ENCODE measurements around the gene CENPU. TPM values are rescaled to one million over a fixed set of nuclear protein-coding genes. Genes with fewer than 3 reads are reported as not detected.

CENPU gene
- total RNA-seq, 2 donors from 2014 or later: 5.8 to 11.8 TPM

DNA sequence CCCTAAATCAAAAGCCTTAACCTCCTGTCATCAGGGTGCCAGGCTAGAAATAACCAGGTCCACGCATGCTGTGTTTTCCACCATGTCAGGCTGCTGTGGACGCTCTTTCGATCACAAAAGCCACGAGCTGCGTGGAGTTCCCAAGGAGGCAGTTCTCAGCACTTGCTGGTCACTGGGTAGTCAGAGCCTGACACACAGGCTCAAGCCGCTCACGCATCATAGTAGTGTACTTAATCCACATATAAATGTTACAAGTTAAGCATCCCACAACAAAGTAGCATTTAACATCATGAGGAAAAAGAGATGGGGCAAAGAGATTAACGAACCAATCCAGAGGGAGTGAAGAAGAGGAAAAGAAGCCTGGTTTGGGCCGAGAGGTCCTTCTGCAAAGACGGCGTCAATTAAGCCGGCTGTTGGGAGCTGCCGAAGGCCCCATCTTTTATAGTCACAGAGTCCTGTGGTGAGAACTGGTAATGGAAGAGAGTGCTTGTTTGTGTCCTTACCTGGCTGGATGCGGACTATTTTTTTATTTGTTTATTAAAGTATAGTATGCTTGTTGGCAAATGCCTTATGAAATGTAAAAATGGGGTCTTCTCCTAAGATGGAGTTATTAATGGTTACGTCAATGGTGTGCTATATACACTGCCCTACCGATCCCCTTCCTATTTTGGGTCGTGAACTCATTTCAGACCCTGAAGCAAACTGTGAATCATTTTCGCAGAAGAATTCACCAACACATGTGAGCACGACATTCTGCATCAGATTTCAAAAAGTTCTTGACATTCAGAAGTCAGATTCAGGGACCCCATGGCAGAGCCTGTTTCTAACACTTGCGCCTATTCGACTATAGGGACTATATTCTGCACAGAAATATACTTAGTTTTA, 83.7 kb downstream of the CENPU start:
- ATAC-seq (peak; percentile 16), DNase-seq (peak in 1 of 2 donors; percentile 52)
- intact Hi-C loops (cut with DNase I, micrococcal nuclease): loop anchor here in 1 of 2 donors (10.0 kb wide), 1 partner anchor 75 kb away; no protein-coding TSS in a partner anchor

DNA sequence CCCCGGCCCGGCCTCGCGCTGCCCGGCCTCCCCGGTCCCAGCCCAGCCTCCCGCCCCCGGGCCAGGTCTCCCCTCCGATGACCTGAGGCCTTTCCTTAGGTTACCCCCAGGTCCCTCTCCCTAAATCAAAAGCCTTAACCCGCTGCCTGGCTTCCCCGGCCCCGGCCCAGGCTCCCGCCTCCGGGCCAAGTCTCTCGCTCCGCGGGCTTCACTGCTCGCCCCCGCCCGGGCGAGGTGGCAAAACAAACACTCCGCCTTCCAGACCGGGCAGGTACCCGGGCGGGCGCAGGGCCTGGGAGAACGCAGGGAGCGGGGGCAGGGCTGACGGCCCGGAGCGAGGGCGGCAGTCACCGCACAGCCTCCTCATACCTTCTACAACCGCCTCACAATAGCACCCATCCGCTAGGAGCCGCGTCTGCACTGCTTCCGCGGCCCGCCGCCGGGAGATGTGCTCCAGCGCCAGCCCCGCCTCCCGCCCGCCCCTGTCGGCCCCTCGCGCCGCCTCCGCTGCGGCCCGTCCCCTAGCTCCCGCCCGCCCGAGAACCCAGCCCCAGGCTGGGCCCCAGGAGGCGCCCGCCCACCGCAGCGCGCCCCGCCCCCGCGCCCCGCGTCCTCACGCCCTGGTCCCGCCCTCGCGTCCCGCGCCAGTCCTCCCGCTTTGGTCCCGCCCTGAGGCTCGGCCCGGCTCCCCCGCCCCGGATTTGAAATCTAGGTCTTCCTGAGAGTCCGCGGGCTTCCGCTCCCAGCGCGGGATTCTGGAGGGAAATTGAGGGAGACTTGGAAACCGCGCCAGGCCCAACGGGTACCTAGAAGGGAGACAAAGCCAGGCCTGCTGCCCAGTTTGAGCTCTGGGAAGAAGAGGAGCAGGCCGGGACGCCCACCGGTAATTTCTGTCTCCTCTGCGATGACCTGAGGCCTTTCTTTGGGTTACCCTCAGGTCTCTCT, 84.6 kb downstream of the CENPU start, which contains the start of the genes CASP3 and PRIMPOL:
Gene CASP3 (minus strand): TSS at position 422 of the 945 bp plus-strand sequence. CDS start 10,994 bp downstream, outside the sequence.
Gene PRIMPOL (plus strand): TSS at position 713 of the 945 bp plus-strand sequence. CDS start 7,403 bp downstream, outside the sequence.
- intact Hi-C loops (cut with DNase I, micrococcal nuclease): loop anchor here in 1 of 2 donors (10.0 kb wide), 1 partner anchor 76 kb away; no protein-coding TSS in a partner anchor
- DNase-seq (peak; percentile 96 to 98), ATAC-seq (peak; percentile 87)

DNA sequence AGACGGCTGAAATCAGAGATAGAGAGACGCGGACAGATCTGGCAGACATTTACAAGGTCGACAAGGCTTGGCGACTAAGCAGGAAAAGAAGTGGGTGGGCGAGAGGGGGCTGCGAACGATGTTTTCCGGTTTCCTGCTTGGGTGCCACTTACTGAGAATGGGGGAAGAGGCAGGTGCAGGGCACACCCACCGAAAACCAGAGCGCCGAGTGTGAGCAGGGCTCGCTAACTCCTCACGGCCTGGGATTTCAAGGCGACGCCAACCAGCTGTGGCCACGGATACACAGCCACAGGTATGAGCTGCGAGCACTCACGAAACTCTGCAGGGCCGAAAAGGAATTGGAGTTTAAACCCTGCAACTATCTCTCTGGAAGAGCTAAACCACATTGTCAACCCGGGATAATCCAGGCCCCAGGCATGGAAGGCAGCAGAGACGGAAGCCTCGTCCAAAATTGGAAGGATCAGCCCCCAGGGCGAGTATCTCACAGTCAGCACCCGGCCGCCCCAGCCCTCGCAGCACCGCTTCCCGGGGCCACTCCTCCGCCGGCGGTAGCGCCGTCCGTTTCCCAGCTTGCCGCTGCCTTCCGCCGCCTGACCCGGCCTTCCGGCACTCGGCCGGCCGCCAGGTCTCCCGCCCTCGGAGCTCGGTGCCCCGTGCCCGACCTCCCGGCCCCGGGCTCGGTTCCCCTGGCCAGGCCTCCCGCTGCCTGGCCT, 85.4 kb downstream of the CENPU start:
- ATAC-seq: peak; percentile 43
- DNase-seq: peak; percentile 62 to 74
- intact Hi-C loops (cut with DNase I, micrococcal nuclease): loop anchor here in 1 of 2 donors (10.0 kb wide), 1 partner anchor 76 kb away; no protein-coding TSS in a partner anchor

DNA sequence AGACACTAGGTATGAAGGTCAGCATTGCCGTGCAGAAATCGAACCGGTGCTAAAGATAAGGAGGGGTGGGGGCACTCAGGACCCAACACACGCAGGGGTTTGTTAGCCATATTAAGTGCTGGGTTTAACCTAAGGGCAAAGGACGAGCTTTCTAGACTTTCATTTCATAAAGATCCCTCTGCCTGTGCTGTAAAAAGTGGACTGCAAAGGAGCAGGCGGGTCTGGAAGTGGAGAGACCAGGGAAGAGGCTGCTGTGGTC, 85.9 kb downstream of the CENPU start:
- DNase-seq (no peak), ATAC-seq (no peak)
- intact Hi-C loops (cut with DNase I, micrococcal nuclease): loop anchor here in 1 of 2 donors (10.0 kb wide), 1 partner anchor 77 kb away; no protein-coding TSS in a partner anchor

DNA sequence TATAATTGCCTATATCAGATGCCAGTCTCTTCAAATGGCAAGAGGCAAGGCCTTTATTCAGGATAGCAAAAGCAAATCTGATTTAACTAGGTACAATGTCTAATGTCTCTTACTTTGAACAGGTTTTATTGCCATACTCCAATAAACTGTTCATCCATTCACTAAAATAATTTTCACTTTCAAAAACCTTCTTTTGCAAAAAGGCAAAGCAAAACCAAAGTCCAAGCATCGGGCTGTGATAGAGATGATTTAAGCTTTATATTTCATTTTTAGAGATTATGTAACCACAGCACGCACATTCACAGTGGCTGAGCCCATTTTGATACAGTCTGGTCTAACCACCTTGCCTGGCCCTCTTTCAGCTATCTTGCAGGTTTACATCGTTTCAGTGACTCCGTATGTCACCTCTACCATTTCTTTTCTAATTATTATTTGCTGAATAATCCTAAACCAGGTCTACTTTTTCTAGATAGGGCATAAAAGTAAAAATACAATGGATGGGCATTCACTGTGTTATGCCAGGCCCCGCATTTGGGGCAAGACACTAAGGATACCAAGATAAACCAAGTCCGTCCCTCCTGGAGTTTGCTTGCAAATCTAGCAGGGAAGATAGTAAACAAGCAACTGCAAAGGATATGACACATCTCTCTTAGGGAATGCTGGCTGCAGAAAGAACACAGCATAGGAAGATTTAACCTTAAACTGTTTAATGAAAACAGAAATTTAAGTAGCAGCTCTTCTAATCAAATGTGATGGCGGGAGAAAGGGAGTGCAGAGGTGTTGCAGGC, 86.4 kb downstream of the CENPU start:
- intact Hi-C loops (cut with DNase I, micrococcal nuclease): loop anchor here in 1 of 2 donors (10.0 kb wide), 1 partner anchor 77 kb away; no protein-coding TSS in a partner anchor
- DNase-seq (no peak), ATAC-seq (peak; percentile 20)

DNA sequence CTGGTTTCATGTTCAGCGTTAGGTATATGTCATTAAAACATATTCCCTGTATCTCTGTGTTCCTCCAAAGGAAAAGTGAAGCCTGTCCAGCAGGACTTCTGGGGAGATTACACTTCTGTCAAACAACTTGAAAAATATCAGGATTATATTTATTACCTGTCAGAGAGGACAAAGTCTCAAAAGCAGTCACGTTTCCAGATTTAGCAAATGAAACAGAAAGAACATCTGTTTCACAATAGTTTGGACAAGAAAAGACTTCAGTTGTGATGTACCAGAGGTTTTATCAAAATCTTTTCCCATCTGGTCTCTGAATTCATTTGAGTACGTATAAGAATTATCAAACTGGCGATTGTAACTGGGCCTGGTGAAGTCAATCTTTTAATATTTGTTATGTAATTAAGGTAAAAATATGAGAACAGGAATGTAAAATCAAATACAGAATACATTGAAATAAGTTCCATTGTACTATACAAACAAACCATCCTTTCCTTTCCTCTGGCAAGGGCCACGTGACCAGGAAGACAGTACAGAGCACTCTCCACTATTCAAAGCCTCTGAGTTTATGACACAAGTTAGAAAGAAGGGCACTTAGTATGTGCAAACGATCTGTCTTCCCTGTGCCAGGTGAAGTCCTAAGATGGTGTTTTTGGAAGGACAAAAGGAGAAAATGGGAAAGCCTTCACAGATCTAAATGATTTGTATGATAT, 87.8 kb downstream of the CENPU start:
- peak; percentile 21 to 45 for DNase-seq
- intact Hi-C loops (cut with DNase I, micrococcal nuclease): loop anchor here in 1 of 2 donors (10.0 kb wide), 1 partner anchor 79 kb away; no protein-coding TSS in a partner anchor

DNA sequence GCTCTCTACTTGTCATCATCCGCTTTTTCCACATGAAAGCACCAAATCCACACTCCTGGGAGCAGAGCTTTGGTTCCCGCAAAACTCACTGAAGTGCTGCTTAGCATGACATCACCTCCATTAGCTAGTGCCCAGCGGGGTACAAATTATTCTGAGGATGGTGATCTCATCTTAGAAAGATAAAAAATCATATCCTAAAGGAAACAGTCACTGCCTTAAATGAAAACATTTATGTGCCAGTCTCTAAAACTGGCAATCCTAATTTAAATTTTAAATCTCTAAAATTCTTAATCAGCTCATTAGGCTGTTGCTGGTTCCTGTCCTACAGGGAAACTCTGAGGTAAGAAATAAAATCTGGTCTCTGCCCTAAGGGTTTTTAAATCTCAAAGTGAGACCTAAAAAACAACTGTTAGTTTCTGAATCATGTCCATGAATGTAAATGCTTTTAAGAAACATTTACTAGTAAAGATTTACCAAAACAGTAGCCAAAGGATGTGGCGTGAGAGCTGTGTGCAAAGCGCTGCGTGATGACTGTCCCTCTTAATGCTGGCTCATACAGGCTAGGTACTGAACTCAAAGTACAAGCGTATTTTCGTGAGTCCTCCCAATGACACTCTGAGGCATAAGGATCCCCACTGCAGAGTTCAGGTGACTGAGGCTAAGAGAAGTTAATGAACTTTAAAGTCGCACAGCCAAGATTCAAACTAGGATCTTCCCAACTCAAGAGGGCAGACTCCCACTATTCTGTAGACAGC, 89.2 kb downstream of the CENPU start:
- ATAC-seq: no peak
- no peak for DNase-seq
- intact Hi-C loops (cut with DNase I, micrococcal nuclease): loop anchor here in 1 of 2 donors (10.0 kb wide), 1 partner anchor 80 kb away; no protein-coding TSS in a partner anchor

More for the DNA sequence above, 87.8 kb downstream of the CENPU start:
- no peak for ATAC-seq

Other genes starting within 250 kb of the CENPU start
- gene CASP3, start 84.6 kb downstream of the CENPU start, total RNA-seq: 10 to 100 TPM; 43.4 to 50.2 TPM
- 10 to 100 TPM; 13.1 to 23.4 TPM for gene PRIMPOL, start 84.4 kb downstream of the CENPU start, total RNA-seq
- gene ACSL1, start 91.9 kb upstream of the CENPU start, total RNA-seq: 10 to 100 TPM; 39.4 to 41.2 TPM